WTC11 (cell line): Measurements from ENCODE around the gene COPE. TPM values are rescaled to one million over a fixed set of nuclear protein-coding genes. Genes with fewer than 3 reads are reported as not detected.

ENCODE experiments used
- ATAC-seq: fragments of 200-7000 bp; cut with Tn5 transposase; 2 replicates; pipeline ENCODE4 v1.10.0; 2021; ENCODE audit warnings: mild to moderate bottlenecking, moderate library complexity
- CTCF ChIA-PET: fragments of 300-600 bp; sonication (Branson Sonifier 250); formaldehyde crosslinking; loops from one replicate; lab custom pipeline; 2021; ENCODE audit warnings: antibody characterized with exemption; lab: Charles Lee
- POLR2A ChIA-PET: fragments of 350-600 bp; sonication (Branson Sonifier 250); formaldehyde crosslinking; loops from one replicate; lab custom pipeline; 2021; ENCODE audit warnings: antibody characterized with exemption; lab: Charles Lee
- DNase-seq: peaks from one replicate; pipeline ENCODE4 v3.0.0; 2021; ENCODE audit warnings: low spot score
- H3K27ac Mint-ChIP-seq: 2 replicates; pipeline ENCODE4 v1.8.0; 2021; ENCODE audit warnings: mixed read lengths
- H3K27me3 Mint-ChIP-seq: 2 replicates; pipeline ENCODE4 v1.8.0; 2021; ENCODE audit warnings: low read depth, mild to moderate bottlenecking, moderate library complexity, mixed read lengths
- H3K36me3 Mint-ChIP-seq: 2 replicates; pipeline ENCODE4 v1.8.0; 2021; ENCODE audit warnings: mixed read lengths
- H3K4me1 Mint-ChIP-seq: 2 replicates; pipeline ENCODE4 v1.8.0; 2022; ENCODE audit warnings: mixed read lengths
- H3K4me3 Mint-ChIP-seq: 2 replicates; pipeline ENCODE4 v1.8.0; 2021; ENCODE audit warnings: mild to moderate bottlenecking, moderate library complexity, mixed read lengths
- H3K9me3 Mint-ChIP-seq: 2 replicates; pipeline ENCODE4 v1.8.0; 2021; ENCODE audit warnings: mixed read lengths
- AR ChIP-seq: fragments of 250-450 bp; sonication (Bioruptor Pico); IDR thresholded peaks from 2 replicates; pipeline ENCODE4 v1.9.0; 2021; ENCODE audit warnings: mild to moderate bottlenecking
- ATF1 ChIP-seq: sonication (generic); formaldehyde crosslinking; IDR thresholded peaks from 2 replicates; pipeline ENCODE4 v1.8.1; 2023; ENCODE audit warnings: mild to moderate bottlenecking, moderate library complexity, missing genetic modification reagents
- CREB1 ChIP-seq: sonication (generic); formaldehyde crosslinking; IDR thresholded peaks from 2 replicates; pipeline ENCODE4 v1.8.0; 2023; ENCODE audit warnings: mild to moderate bottlenecking, missing genetic modification reagents
- E2F5 ChIP-seq: sonication (generic); formaldehyde crosslinking; IDR thresholded peaks from 2 replicates; pipeline ENCODE4 v1.8.1; 2022; ENCODE audit warnings: mild to moderate bottlenecking, moderate library complexity, missing genetic modification reagents
- ESRRA ChIP-seq: sonication (generic); formaldehyde crosslinking; IDR thresholded peaks from 2 replicates; pipeline ENCODE4 v1.8.1; 2022; ENCODE audit warnings: mild to moderate bottlenecking, missing genetic modification reagents, borderline replicate concordance
- PRDM15 ChIP-seq: sonication (generic); formaldehyde crosslinking; IDR thresholded peaks from 2 replicates; pipeline ENCODE4 v1.8.0; 2022; ENCODE audit warnings: missing genetic modification reagents
- ZNF121 ChIP-seq: sonication (generic); formaldehyde crosslinking; IDR thresholded peaks from 2 replicates; pipeline ENCODE4 v1.8.0; 2023; ENCODE audit warnings: missing genetic modification reagents
- ZNF396 ChIP-seq: fragments of 250-450 bp; sonication (Bioruptor Pico); IDR thresholded peaks from 2 replicates; pipeline ENCODE4 v1.8.0; 2021; ENCODE audit warnings: mild to moderate bottlenecking, moderate library complexity, borderline replicate concordance
- ZNF416 ChIP-seq: fragments of 250-450 bp; sonication (Bioruptor Pico); IDR thresholded peaks from 2 replicates; pipeline ENCODE4 v1.9.0; 2021; ENCODE audit warnings: mild to moderate bottlenecking, inconsistent platforms
- ZNF671 ChIP-seq: fragments of 250-450 bp; sonication (Bioruptor Pico); IDR thresholded peaks from 2 replicates; pipeline ENCODE4 v1.8.0; 2021; ENCODE audit warnings: mild to moderate bottlenecking
- total RNA-seq: library from RNA; stranded (reverse); gene quantifications from 3 replicates; pipeline ENCODE4 v1.2.3, GENCODE V29; 2021

The COPE gene
- total RNA-seq, 1 experiment from 2014 or later = 228 TPM

GRCh38 chr19:18939922-18940768 is 21.0 kb upstream of the COPE start (continued):
- TF ChIP-seq CREB1 (CRISPR knock-in tag) (no peak), PRDM15 (no peak)

- CTCF ChIA-PET = interaction anchor here (0.9 to 2.3 kb wide), 5 partner anchors 20 to 57 kb away, joined by 3 to 13 read pairs (median 7); partner anchors contain the start of genes CERS1, COPE and DDX49
- no peak for ATAC-seq
- no peak for DNase-seq
- H3K36me3 Mint-ChIP-seq = peaks cover 9% of the 10 kb centered on the region
- peaks cover 28% of the 10 kb centered on the region for H3K27me3 Mint-ChIP-seq
- H3K4me3 Mint-ChIP-seq = peak overlapping the region; percentile 82
- no peak overlapping the region for H3K27ac Mint-ChIP-seq
- peaks cover 24% of the 10 kb centered on the region for H3K4me1 Mint-ChIP-seq
- TF ChIP-seq ESRRA (CRISPR knock-in tag) = no peak
- TF ChIP-seq ZNF121 (CRISPR knock-in tag) = peak; percentile 80; the same call in 1 of the 2 replicates
- TF ChIP-seq, all 79 proteins: peak for 1
- POLR2A ChIA-PET = interaction anchor here (1.3 kb wide), 1 partner anchor 20 kb away, joined by 7 read pairs; the partner anchor contains the start of genes COPE and DDX49
- H3K9me3 Mint-ChIP-seq = no peaks in the 10 kb centered on the region
Measured at GRCh38 chr19:18939163-18939562, 20.0 kb upstream of the COPE start.

- ATAC-seq (no peak), DNase-seq (no peak)
- H3K27me3 Mint-ChIP-seq = no peaks in the 10 kb centered on the region
- peaks cover 13% of the 10 kb centered on the region for H3K36me3 Mint-ChIP-seq
- H3K4me1 Mint-ChIP-seq = peaks cover 12% of the 10 kb centered on the region
- no peaks in the 10 kb centered on the region for H3K9me3 Mint-ChIP-seq
- ChIA-PET POLR2A (interaction anchor here (0.5 kb wide), 1 partner anchor 23 kb away, joined by 7 read pairs; no protein-coding TSS in a partner anchor), CTCF (interaction anchor here (1.0 to 2.0 kb wide), 3 partner anchors 14 to 54 kb away, joined by 3 to 8 read pairs (median 5); partner anchors contain the start of genes COPE and DDX49)
- no peak for TF ChIP-seq E2F5 (CRISPR knock-in tag)
- TF ChIP-seq CREB1 (CRISPR knock-in tag) = no peak
- no peak for TF ChIP-seq ZNF416
- no peak for TF ChIP-seq ZNF396 (CRISPR knock-in tag)
- TF ChIP-seq ATF1 (CRISPR knock-in tag) = no peak
- TF ChIP-seq ZNF671 = no peak
- no peak for TF ChIP-seq AR
- H3K4me3 Mint-ChIP-seq = peak overlapping the region; percentile 78
- H3K27ac Mint-ChIP-seq = no peak overlapping the region
Measured at GRCh38 chr19:18933297-18933696, 14.1 kb upstream of the COPE start.
